SK-N-SH (cell line): ENCODE data around the gene CDH4. TPM values are rescaled to one million over a fixed set of nuclear protein-coding genes. Genes with fewer than 3 reads are reported as not detected.

Experiments
- CTCF ChIA-PET: fragments of 300-600, 350-600 bp; formaldehyde crosslinking; extraction: SDS; loops from one replicate; lab custom pipeline; 2021; lab: Yijun Ruan, JAX
- POLR2A ChIA-PET: fragments of 350-600 bp; sonication (Branson Sonifier 250); formaldehyde crosslinking; extraction: SDS; loops from one replicate; lab custom pipeline; 2020; ENCODE audit warnings: antibody characterized with exemption, inconsistent platforms; lab: Yijun Ruan, JAX
- DNase-seq: peaks from one replicate; pipeline ENCODE4 v3.0.0; 2012
- H2AFZ ChIP-seq: fragments of 200-600 bp; sonication (generic); 2 replicates; pipeline ENCODE4 v1.8.1; 2016; ENCODE audit warnings: antibody characterized with exemption, mild to moderate bottlenecking, low read depth
- H3F3A ChIP-seq: fragments of 200-600 bp; sonication (generic); replicated peaks from 2 replicates; pipeline ENCODE3; 2016; ENCODE audit warnings: antibody characterized with exemption, mild to moderate bottlenecking; ENCODE audit not compliant: insufficient read depth
- H3K27ac ChIP-seq, 2 experiments: fragments of 200-500 bp in 1 of 2; fragments of 200-600 bp in 1 of 2; sonication (Bioruptor generic) in 1 of 2; sonication (generic), shearing (Covaris generic) in 1 of 2; 2 replicates each; pipeline versions ENCODE4 v1.5.1 to v1.6.1; 2014 to 2016; ENCODE audit warnings: low read depth in 2 of 2, inconsistent platforms in 1 of 2, low read length in 1 of 2, mild to moderate bottlenecking in 1 of 2, mixed read lengths in 1 of 2
- H3K27me3 ChIP-seq: fragments of 200-600 bp; sonication (generic), shearing (Covaris generic); 2 replicates; pipeline ENCODE4 v1.6.1; 2016; ENCODE audit warnings: mixed run types; ENCODE audit not compliant: insufficient read depth
- H3K36me3 ChIP-seq, 2 experiments: fragments of 200-500 bp in 1 of 2; fragments of 200-600 bp in 1 of 2; sonication (Bioruptor generic) in 1 of 2; sonication (generic) in 1 of 2; replicated peaks in 1 of 2; 2 replicates each; pipeline versions ENCODE3 to v1.5.1; 2014 to 2016; ENCODE audit warnings: low read length in 1 of 2, mild to moderate bottlenecking in 1 of 2; ENCODE audit not compliant: insufficient read depth in 2 of 2, control insufficient read depth in 1 of 2
- H3K4me1 ChIP-seq, 2 experiments: fragments of 200-500 bp in 1 of 2; fragments of 200-600 bp in 1 of 2; sonication (Bioruptor generic) in 1 of 2; sonication (generic), shearing (Covaris generic) in 1 of 2; 2 replicates each; pipeline versions ENCODE4 v1.5.1 to v1.6.1; 2014 to 2016; ENCODE audit warnings: low read depth in 1 of 2, low read length in 1 of 2, mixed run types in 1 of 2; ENCODE audit not compliant: insufficient read depth in 2 of 2, control insufficient read depth in 1 of 2
- H3K4me2 ChIP-seq: fragments of 200-600 bp; sonication (generic), shearing (Covaris generic); 2 replicates; pipeline ENCODE4 v1.6.1; 2017; ENCODE audit warnings: mixed run types
- H3K4me3 ChIP-seq, 2 experiments: fragments of 200-500 bp in 1 of 2; fragments of 200-600 bp in 1 of 2; sonication (Bioruptor generic) in 1 of 2; sonication (generic), shearing (Covaris generic) in 1 of 2; 2 replicates each; pipeline versions ENCODE4 v1.5.1 to v1.8.1; 2014 to 2016; ENCODE audit warnings: low read depth in 2 of 2, inconsistent platforms in 1 of 2, low read length in 1 of 2, mild to moderate bottlenecking in 1 of 2, mixed read lengths in 1 of 2, moderate library complexity in 1 of 2
- H3K79me2 ChIP-seq: fragments of 200-600 bp; sonication (generic); 2 replicates; pipeline ENCODE4 v1.8.1; 2017; ENCODE audit warnings: mild to moderate bottlenecking; ENCODE audit not compliant: insufficient read depth
- H3K9ac ChIP-seq: fragments of 200-600 bp; sonication (generic); 2 replicates; pipeline ENCODE4 v1.6.1; 2017; ENCODE audit warnings: mixed run types
- H3K9me2 ChIP-seq: fragments of 200-600 bp; sonication (generic); 2 replicates; pipeline ENCODE4 v1.6.1; 2017; ENCODE audit warnings: mixed run types
- H3K9me3 ChIP-seq: fragments of 200-600 bp; sonication (generic); 2 replicates; pipeline ENCODE4 v1.6.1; 2017; ENCODE audit warnings: mixed run types, mild to moderate bottlenecking, moderate library complexity
- H4K20me1 ChIP-seq: fragments of 200-600 bp; sonication (generic); 2 replicates; pipeline ENCODE4 v1.6.1; 2017; ENCODE audit warnings: mild to moderate bottlenecking, mixed run types; ENCODE audit not compliant: insufficient read depth
- CHD2 ChIP-seq: fragments of 150-350 bp; IDR thresholded peaks from 2 replicates; pipeline ENCODE4 v1.6.1; 2018; ENCODE audit warnings: low read length; ENCODE audit not compliant: partially characterized antibody
- ELF1 ChIP-seq: IDR thresholded peaks from 2 replicates; pipeline ENCODE4 v1.4.0; 2012
- EP300 ChIP-seq, 2 experiments: IDR thresholded peaks; 2 replicates each; pipeline versions ENCODE4 v1.4.0 to v1.6.1; 2012; ENCODE audit warnings: borderline replicate concordance in 1 of 2, low read depth in 1 of 2, low read length in 1 of 2
- EZH2phosphoT487 ChIP-seq: fragments of 200-600 bp; sonication (generic); IDR thresholded peaks from 2 replicates; pipeline ENCODE4 v1.6.1; 2017; ENCODE audit warnings: low read depth, mixed run types, mild to moderate bottlenecking, antibody characterized with exemption, moderate library complexity, borderline replicate concordance
- FOSL2 ChIP-seq: IDR thresholded peaks from 2 replicates; pipeline ENCODE4 v1.4.0; 2012; ENCODE audit warnings: low read depth, mild to moderate bottlenecking, moderate library complexity, borderline replicate concordance
- FOXM1 ChIP-seq: IDR thresholded peaks from 2 replicates; pipeline ENCODE4 v1.4.0; 2012; ENCODE audit warnings: low read depth, mild to moderate bottlenecking
- GABPA ChIP-seq: IDR thresholded peaks from 2 replicates; pipeline ENCODE4 v1.4.0; 2012; ENCODE audit warnings: low read depth, mild to moderate bottlenecking
- GATA2 ChIP-seq: sonication (generic); formaldehyde crosslinking; IDR thresholded peaks from 2 replicates; pipeline ENCODE4 v1.5.0; 2020; ENCODE audit warnings: mild to moderate bottlenecking, missing genetic modification reagents
- JUND ChIP-seq: IDR thresholded peaks from 2 replicates; pipeline ENCODE4 v1.4.0; 2012
- MXI1 ChIP-seq: IDR thresholded peaks from 2 replicates; pipeline ENCODE4 v1.6.1; 2012; ENCODE audit warnings: mild to moderate bottlenecking, low read depth, low read length, improper control_type of control experiment
- NFIC ChIP-seq: IDR thresholded peaks from 2 replicates; pipeline ENCODE4 v1.4.0; 2012; ENCODE audit warnings: borderline replicate concordance
- RAD21 ChIP-seq: IDR thresholded peaks from 2 replicates; pipeline ENCODE4 v1.6.1; 2012; ENCODE audit warnings: mild to moderate bottlenecking, low read length
- YY1 ChIP-seq: IDR thresholded peaks from 2 replicates; pipeline ENCODE4 v1.4.0; 2012; ENCODE audit warnings: low read depth, mild to moderate bottlenecking
- WGBS: methylation state at CpG from one replicate; pipeline ENCODE4 v1.1.6; 2017; ENCODE audit warnings: low lambda C conversion rate; 5-methylcytosine and 5-hydroxymethylcytosine counted together
- polyA plus RNA-seq, 3 experiments: library from polyadenylated mRNA; depleted of rRNA; stranded (reverse); fragments of >200 nt; gene quantifications; 2 replicates each; pipeline ENCODE4 v1.2.3, GENCODE V29; 2012
- TF ChIP-seq, protein P1 (sequence below): IDR thresholded peaks from 2 replicates; pipeline ENCODE4 v1.4.0; 2012; ENCODE audit warnings: low read depth, borderline replicate concordance
- TF ChIP-seq, protein P2 (sequence below): fragments of 150-350 bp; IDR thresholded peaks from 2 replicates; pipeline ENCODE4 v1.6.1; 2016; ENCODE audit warnings: mild to moderate bottlenecking, low read depth, low read length
- TF ChIP-seq, protein P3 (sequence below): fragments of 200-600 bp; sonication (generic); IDR thresholded peaks from 2 replicates; pipeline ENCODE4 v1.6.1; 2017; ENCODE audit warnings: antibody characterized with exemption, mild to moderate bottlenecking, moderate library complexity
- TF ChIP-seq, protein P4 (sequence below): IDR thresholded peaks from 2 replicates; pipeline ENCODE4 v1.6.1; 2012; ENCODE audit warnings: mild to moderate bottlenecking, low read depth, low read length, moderate library complexity
- TF ChIP-seq, protein P5 (sequence below): IDR thresholded peaks from 2 replicates; pipeline ENCODE4 v1.4.0; 2012; ENCODE audit warnings: low read depth, borderline replicate concordance
- TF ChIP-seq, protein P6 (sequence below): IDR thresholded peaks from 2 replicates; pipeline ENCODE4; 2012

CDH4 gene
- polyA plus RNA-seq, 1 of the 3 experiments (the other 2 are of a cell fraction): not detected

DNA sequence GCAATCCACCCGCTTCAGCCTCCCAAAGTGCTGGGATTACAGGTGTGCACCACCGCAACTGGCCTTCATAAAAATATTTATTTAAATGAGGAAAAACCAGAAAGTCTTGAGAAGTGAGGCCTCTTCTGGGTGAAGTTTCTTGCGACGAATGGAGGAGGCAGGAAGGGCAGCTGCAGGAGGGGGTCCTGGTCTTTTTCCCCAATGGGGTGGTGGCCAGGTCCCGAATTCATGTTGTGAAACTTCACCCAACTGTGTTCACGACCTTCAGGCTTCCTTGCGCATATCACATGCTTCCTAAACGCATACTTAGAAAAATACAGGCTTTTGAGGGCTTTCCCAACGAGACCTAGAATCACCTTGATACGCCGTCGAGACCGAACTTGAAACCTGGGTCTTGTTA, 145.1 kb downstream of the CDH4 start:
- Histone ChIP-seq H3K4me1 (no peaks in the 10 kb centered on the region), H3K4me3 (no peak overlapping the region), H3K9me3 (no peaks in the 10 kb centered on the region), H3K9ac (no peak overlapping the region), H3K27me3 (no peaks in the 10 kb centered on the region), H2AFZ (no peak overlapping the region), H3K4me2 (no peak overlapping the region), H3K36me3 (no peaks in the 10 kb centered on the region), H3F3A (no peaks in the 10 kb centered on the region), H3K79me2 (no peaks in the 10 kb centered on the region), H4K20me1 (no peaks in the 10 kb centered on the region), H3K9me2 (no peaks in the 10 kb centered on the region), H3K27ac (no peak overlapping the region)
- ChIA-PET POLR2A (no interaction called here), CTCF (no interaction called here)
- WGBS: 70% methylated on average over 13 of the region's 13 CpGs
- TF ChIP-seq FOXM1: no peak
- no peak for TF ChIP-seq JUND
- DNase-seq: no peak

DNA sequence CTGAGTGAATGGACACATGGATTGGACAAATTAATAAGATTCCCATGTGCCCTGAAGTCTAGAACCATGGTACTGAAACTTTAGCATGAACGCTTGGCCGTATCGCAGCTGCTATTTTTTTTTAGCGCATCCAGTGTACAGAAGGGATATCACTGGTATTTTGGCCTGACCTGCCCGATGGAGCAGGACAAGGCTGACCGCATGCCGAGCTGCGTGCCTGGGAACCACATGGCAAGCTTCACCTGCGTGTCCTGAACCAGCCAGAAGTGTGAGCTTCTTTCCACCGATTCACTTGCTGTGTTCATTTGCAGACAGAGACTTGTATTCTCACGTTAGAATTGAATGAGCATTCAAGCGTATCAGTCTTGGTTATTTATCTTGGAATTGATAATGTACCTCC, 145.7 kb downstream of the CDH4 start:
- H3K9me2 ChIP-seq: no peaks in the 10 kb centered on the region
- no peaks in the 10 kb centered on the region for H4K20me1 ChIP-seq
- 60% methylated on average over 12 of the region's 12 CpGs for WGBS
- ChIA-PET POLR2A (no interaction called here), CTCF (no interaction called here)
- no peaks in the 10 kb centered on the region for H3K4me1 ChIP-seq
- no peaks in the 10 kb centered on the region for H3K36me3 ChIP-seq
- no peak overlapping the region for H3K27ac ChIP-seq
- H3K79me2 ChIP-seq: no peaks in the 10 kb centered on the region
- no peak overlapping the region for H3K9ac ChIP-seq
- no peaks in the 10 kb centered on the region for H3F3A ChIP-seq
- DNase-seq: no peak
- H2AFZ ChIP-seq: no peak overlapping the region
- H3K9me3 ChIP-seq: no peaks in the 10 kb centered on the region
- H3K4me2 ChIP-seq: no peak overlapping the region
- H3K4me3 ChIP-seq: no peak overlapping the region
- no peaks in the 10 kb centered on the region for H3K27me3 ChIP-seq
- TF ChIP-seq YY1: no peak
- TF ChIP-seq, protein P1, sequence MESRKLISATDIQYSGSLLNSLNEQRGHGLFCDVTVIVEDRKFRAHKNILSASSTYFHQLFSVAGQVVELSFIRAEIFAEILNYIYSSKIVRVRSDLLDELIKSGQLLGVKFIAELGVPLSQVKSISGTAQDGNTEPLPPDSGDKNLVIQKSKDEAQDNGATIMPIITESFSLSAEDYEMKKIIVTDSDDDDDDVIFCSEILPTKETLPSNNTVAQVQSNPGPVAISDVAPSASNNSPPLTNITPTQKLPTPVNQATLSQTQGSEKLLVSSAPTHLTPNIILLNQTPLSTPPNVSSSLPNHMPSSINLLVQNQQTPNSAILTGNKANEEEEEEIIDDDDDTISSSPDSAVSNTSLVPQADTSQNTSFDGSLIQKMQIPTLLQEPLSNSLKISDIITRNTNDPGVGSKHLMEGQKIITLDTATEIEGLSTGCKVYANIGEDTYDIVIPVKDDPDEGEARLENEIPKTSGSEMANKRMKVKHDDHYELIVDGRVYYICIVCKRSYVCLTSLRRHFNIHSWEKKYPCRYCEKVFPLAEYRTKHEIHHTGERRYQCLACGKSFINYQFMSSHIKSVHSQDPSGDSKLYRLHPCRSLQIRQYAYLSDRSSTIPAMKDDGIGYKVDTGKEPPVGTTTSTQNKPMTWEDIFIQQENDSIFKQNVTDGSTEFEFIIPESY: no peak
- TF ChIP-seq, protein P2, sequence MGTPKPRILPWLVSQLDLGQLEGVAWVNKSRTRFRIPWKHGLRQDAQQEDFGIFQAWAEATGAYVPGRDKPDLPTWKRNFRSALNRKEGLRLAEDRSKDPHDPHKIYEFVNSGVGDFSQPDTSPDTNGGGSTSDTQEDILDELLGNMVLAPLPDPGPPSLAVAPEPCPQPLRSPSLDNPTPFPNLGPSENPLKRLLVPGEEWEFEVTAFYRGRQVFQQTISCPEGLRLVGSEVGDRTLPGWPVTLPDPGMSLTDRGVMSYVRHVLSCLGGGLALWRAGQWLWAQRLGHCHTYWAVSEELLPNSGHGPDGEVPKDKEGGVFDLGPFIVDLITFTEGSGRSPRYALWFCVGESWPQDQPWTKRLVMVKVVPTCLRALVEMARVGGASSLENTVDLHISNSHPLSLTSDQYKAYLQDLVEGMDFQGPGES: no peak
- TF ChIP-seq FOSL2: no peak
- TF ChIP-seq, protein P3, sequence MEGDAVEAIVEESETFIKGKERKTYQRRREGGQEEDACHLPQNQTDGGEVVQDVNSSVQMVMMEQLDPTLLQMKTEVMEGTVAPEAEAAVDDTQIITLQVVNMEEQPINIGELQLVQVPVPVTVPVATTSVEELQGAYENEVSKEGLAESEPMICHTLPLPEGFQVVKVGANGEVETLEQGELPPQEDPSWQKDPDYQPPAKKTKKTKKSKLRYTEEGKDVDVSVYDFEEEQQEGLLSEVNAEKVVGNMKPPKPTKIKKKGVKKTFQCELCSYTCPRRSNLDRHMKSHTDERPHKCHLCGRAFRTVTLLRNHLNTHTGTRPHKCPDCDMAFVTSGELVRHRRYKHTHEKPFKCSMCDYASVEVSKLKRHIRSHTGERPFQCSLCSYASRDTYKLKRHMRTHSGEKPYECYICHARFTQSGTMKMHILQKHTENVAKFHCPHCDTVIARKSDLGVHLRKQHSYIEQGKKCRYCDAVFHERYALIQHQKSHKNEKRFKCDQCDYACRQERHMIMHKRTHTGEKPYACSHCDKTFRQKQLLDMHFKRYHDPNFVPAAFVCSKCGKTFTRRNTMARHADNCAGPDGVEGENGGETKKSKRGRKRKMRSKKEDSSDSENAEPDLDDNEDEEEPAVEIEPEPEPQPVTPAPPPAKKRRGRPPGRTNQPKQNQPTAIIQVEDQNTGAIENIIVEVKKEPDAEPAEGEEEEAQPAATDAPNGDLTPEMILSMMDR: no peak
- TF ChIP-seq CHD2: no peak
- TF ChIP-seq NFIC: no peak
- TF ChIP-seq, protein P4, sequence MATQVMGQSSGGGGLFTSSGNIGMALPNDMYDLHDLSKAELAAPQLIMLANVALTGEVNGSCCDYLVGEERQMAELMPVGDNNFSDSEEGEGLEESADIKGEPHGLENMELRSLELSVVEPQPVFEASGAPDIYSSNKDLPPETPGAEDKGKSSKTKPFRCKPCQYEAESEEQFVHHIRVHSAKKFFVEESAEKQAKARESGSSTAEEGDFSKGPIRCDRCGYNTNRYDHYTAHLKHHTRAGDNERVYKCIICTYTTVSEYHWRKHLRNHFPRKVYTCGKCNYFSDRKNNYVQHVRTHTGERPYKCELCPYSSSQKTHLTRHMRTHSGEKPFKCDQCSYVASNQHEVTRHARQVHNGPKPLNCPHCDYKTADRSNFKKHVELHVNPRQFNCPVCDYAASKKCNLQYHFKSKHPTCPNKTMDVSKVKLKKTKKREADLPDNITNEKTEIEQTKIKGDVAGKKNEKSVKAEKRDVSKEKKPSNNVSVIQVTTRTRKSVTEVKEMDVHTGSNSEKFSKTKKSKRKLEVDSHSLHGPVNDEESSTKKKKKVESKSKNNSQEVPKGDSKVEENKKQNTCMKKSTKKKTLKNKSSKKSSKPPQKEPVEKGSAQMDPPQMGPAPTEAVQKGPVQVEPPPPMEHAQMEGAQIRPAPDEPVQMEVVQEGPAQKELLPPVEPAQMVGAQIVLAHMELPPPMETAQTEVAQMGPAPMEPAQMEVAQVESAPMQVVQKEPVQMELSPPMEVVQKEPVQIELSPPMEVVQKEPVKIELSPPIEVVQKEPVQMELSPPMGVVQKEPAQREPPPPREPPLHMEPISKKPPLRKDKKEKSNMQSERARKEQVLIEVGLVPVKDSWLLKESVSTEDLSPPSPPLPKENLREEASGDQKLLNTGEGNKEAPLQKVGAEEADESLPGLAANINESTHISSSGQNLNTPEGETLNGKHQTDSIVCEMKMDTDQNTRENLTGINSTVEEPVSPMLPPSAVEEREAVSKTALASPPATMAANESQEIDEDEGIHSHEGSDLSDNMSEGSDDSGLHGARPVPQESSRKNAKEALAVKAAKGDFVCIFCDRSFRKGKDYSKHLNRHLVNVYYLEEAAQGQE: no peak
- TF ChIP-seq EZH2phosphoT487: no peak
- TF ChIP-seq, protein P5, sequence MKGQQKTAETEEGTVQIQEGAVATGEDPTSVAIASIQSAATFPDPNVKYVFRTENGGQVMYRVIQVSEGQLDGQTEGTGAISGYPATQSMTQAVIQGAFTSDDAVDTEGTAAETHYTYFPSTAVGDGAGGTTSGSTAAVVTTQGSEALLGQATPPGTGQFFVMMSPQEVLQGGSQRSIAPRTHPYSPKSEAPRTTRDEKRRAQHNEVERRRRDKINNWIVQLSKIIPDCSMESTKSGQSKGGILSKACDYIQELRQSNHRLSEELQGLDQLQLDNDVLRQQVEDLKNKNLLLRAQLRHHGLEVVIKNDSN: no peak
- no peak for TF ChIP-seq EP300 (IDR thresholded peaks at IDR 0.05; ENCODE audit: borderline replicate concordance in 1 of 2, low read depth in 1 of 2, low read length in 1 of 2)
- TF ChIP-seq, protein P6, sequence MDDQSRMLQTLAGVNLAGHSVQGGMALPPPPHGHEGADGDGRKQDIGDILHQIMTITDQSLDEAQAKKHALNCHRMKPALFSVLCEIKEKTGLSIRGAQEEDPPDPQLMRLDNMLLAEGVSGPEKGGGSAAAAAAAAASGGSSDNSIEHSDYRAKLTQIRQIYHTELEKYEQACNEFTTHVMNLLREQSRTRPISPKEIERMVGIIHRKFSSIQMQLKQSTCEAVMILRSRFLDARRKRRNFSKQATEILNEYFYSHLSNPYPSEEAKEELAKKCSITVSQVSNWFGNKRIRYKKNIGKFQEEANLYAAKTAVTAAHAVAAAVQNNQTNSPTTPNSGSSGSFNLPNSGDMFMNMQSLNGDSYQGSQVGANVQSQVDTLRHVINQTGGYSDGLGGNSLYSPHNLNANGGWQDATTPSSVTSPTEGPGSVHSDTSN: no peak
- TF ChIP-seq ELF1: no peak
- TF ChIP-seq MXI1: no peak
- no peak for TF ChIP-seq GABPA
- TF ChIP-seq GATA2 (CRISPR knock-in tag): no peak
- TF ChIP-seq RAD21: no peak
